Osteocyte (in vitro differentiated cells): ENCODE measurements around the gene ZSWIM5. TPM values are rescaled to one million over a fixed set of nuclear protein-coding genes. Genes with fewer than 3 reads are reported as not detected.

Source experiments
- DNase-seq: peaks from one replicate; pipeline ENCODE4 v3.0.0; 2021; ENCODE audit warnings: mixed read lengths; ENCODE audit not compliant: unreplicated experiment; ENCODE audit errors: extremely low spot score
- H3K27ac Mint-ChIP-seq: one replicate; pipeline ENCODE4 v1.8.0; 2021; ENCODE audit warnings: mild to moderate bottlenecking, mixed read lengths; ENCODE audit not compliant: unreplicated experiment
- H3K27me3 Mint-ChIP-seq: one replicate; pipeline ENCODE4 v1.8.0; 2021; ENCODE audit warnings: mixed read lengths; ENCODE audit not compliant: unreplicated experiment
- H3K36me3 Mint-ChIP-seq: one replicate; pipeline ENCODE4 v1.8.0; 2021; ENCODE audit warnings: mixed read lengths; ENCODE audit not compliant: unreplicated experiment
- H3K4me1 Mint-ChIP-seq: one replicate; pipeline ENCODE4 v1.8.0; 2021; ENCODE audit warnings: mixed read lengths; ENCODE audit not compliant: unreplicated experiment
- H3K4me3 Mint-ChIP-seq: one replicate; pipeline ENCODE4 v1.8.0; 2021; ENCODE audit warnings: mild to moderate bottlenecking, moderate library complexity, mixed read lengths; ENCODE audit not compliant: unreplicated experiment
- H3K9me3 Mint-ChIP-seq: one replicate; pipeline ENCODE4 v1.8.0; 2021; ENCODE audit warnings: mixed read lengths; ENCODE audit not compliant: unreplicated experiment
- CTCF ChIP-seq: fragments of 200-600 bp; sonication (generic); IDR thresholded peaks from 2 replicates; pipeline ENCODE4 v1.5.0; 2021; ENCODE audit warnings: antibody characterized with exemption, mild to moderate bottlenecking, moderate library complexity
- total RNA-seq: library from RNA; stranded (reverse); gene quantifications from 2 replicates; pipeline ENCODE4 v1.2.1, GENCODE V29; 2021

ZSWIM5 gene
- total RNA-seq, 1 donor from 2014 or later: 0.73 TPM

- peaks cover 33% of the 10 kb centered on the region for H3K36me3 Mint-ChIP-seq
- H3K9me3 Mint-ChIP-seq: no peaks in the 10 kb centered on the region
- H3K4me1 Mint-ChIP-seq: peaks cover 25% of the 10 kb centered on the region
- H3K27me3 Mint-ChIP-seq: no peaks in the 10 kb centered on the region
- peak overlapping the region; percentile 4 for H3K4me3 Mint-ChIP-seq
- peak; percentile 57 for DNase-seq
- TF ChIP-seq CTCF: no peak
- H3K27ac Mint-ChIP-seq: no peak overlapping the region
Measured at GRCh38 chr1:45008516-45008915, 197.9 kb downstream of the ZSWIM5 start.

- Mint-ChIP-seq H3K9me3 (no peaks in the 10 kb centered on the region), H3K27me3 (no peaks in the 10 kb centered on the region), H3K27ac (no peak overlapping the region), H3K4me1 (peaks cover 20% of the 10 kb centered on the region), H3K4me3 (no peak overlapping the region), H3K36me3 (peaks cover 37% of the 10 kb centered on the region)
- peak; percentile 66 for DNase-seq
- no peak for TF ChIP-seq CTCF
Measured at GRCh38 chr1:45008076-45008475, 198.3 kb downstream of the ZSWIM5 start.

- H3K9me3 Mint-ChIP-seq: no peaks in the 10 kb centered on the region
- peak; percentile 75 for DNase-seq
- no peak overlapping the region for H3K27ac Mint-ChIP-seq
- H3K4me1 Mint-ChIP-seq: peaks cover 15% of the 10 kb centered on the region
- no peaks in the 10 kb centered on the region for H3K27me3 Mint-ChIP-seq
- no peak overlapping the region for H3K4me3 Mint-ChIP-seq
- TF ChIP-seq CTCF: no peak
- H3K36me3 Mint-ChIP-seq: peaks cover 43% of the 10 kb centered on the region
Measured at GRCh38 chr1:45007311-45007710, 199.1 kb downstream of the ZSWIM5 start.

- Mint-ChIP-seq H3K27ac (no peak overlapping the region), H3K27me3 (no peaks in the 10 kb centered on the region), H3K4me1 (peaks cover 8% of the 10 kb centered on the region), H3K9me3 (no peaks in the 10 kb centered on the region), H3K4me3 (no peak overlapping the region), H3K36me3 (peaks cover 46% of the 10 kb centered on the region)
- peak; percentile 80 for DNase-seq
- no peak for TF ChIP-seq CTCF
Measured at GRCh38 chr1:45005761-45006160, 200.6 kb downstream of the ZSWIM5 start.

- Mint-ChIP-seq H3K4me3 (no peak overlapping the region), H3K27ac (no peak overlapping the region)
Measured at GRCh38 chr1:45004281-45004920, 202.0 kb downstream of the ZSWIM5 start.

More at GRCh38 chr1:45004281-45004920, 202.0 kb downstream of the ZSWIM5 start:
- TF ChIP-seq CTCF: no peak
- H3K27me3 Mint-ChIP-seq: no peaks in the 10 kb centered on the region
- no peaks in the 10 kb centered on the region for H3K9me3 Mint-ChIP-seq
- H3K4me1 Mint-ChIP-seq: no peaks in the 10 kb centered on the region
- peak; percentile 54 for DNase-seq
- H3K36me3 Mint-ChIP-seq: peaks cover 46% of the 10 kb centered on the region
